GM12891 (cell line): ENCODE measurements around the gene TBX4.

Experiments used
- DNase-seq: peaks from one replicate; pipeline ENCODE4 v3.0.0; 2011; ENCODE audit warnings: low spot score; ENCODE audit not compliant: insufficient read length
- FAIRE-seq: peaks from 2 replicates; lab custom pipeline; 2011; peaks lifted over from hg19 to GRCh38; lab: Jason Lieb, UNC
- PAX5 ChIP-seq: IDR thresholded peaks from 2 replicates; pipeline ENCODE4 v1.6.1; 2011; ENCODE audit warnings: low read length, moderate library complexity, mild to moderate bottlenecking; ENCODE audit not compliant: insufficient read depth, severe bottlenecking
- POLR2A ChIP-seq: IDR thresholded peaks from 2 replicates; pipeline ENCODE4 v1.6.1; 2011; ENCODE audit warnings: low read depth, low read length, control low read depth
- POLR2AphosphoS5 ChIP-seq: IDR thresholded peaks from 2 replicates; pipeline ENCODE4 v1.6.1; 2011; ENCODE audit warnings: low read depth, low read length, control low read depth
- POU2F2 ChIP-seq: IDR thresholded peaks from 2 replicates; pipeline ENCODE4 v1.6.1; 2011; ENCODE audit warnings: low read depth, mild to moderate bottlenecking, control low read depth, low read length, moderate library complexity
- SPI1 ChIP-seq: IDR thresholded peaks from 2 replicates; pipeline ENCODE4 v1.6.1; 2011; ENCODE audit warnings: low read depth, low read length, control low read depth
- TAF1 ChIP-seq: IDR thresholded peaks from 2 replicates; pipeline ENCODE4 v1.6.1; 2011; ENCODE audit warnings: low read depth, low read length, control low read depth

TBX4 gene

GRCh38 chr17:61413661-61414126 is 38.5 kb upstream of the TBX4 start:
- DNase-seq (no peak), FAIRE-seq (no peak)
- no peak for TF ChIP-seq TAF1
- TF ChIP-seq POLR2AphosphoS5 = no peak
- no peak for TF ChIP-seq SPI1
- TF ChIP-seq POU2F2 = no peak
- TF ChIP-seq PAX5 = no peak
- TF ChIP-seq POLR2A = no peak

GRCh38 chr17:61414141-61414935 is 37.9 kb upstream of the TBX4 start:
- no peak for TF ChIP-seq TAF1
- TF ChIP-seq POLR2AphosphoS5 = no peak
- no peak for TF ChIP-seq SPI1
- TF ChIP-seq PAX5 = no peak
- TF ChIP-seq POLR2A = no peak
- no peak for TF ChIP-seq POU2F2
- FAIRE-seq (no peak), DNase-seq (no peak)

GRCh38 chr17:61414936-61415251 is 37.3 kb upstream of the TBX4 start:
- FAIRE-seq (no peak), DNase-seq (no peak)
- TF ChIP-seq SPI1 (no peak), POLR2A (no peak), POU2F2 (no peak), TAF1 (no peak), POLR2AphosphoS5 (no peak), PAX5 (no peak)

- TF ChIP-seq PAX5 = no peak
- TF ChIP-seq SPI1 = no peak
- no peak for TF ChIP-seq POLR2A
- no peak for TF ChIP-seq POLR2AphosphoS5
- TF ChIP-seq TAF1 = no peak
- TF ChIP-seq POU2F2 = no peak
- no peak for FAIRE-seq
- no peak for DNase-seq
Observed at GRCh38 chr17:61415374-61416210, 36.6 kb upstream of the TBX4 start.

GRCh38 chr17:61416211-61416539 is 36.0 kb upstream of the TBX4 start:
- no peak for DNase-seq
- TF ChIP-seq POLR2AphosphoS5 (no peak), SPI1 (no peak), TAF1 (no peak), POLR2A (no peak), PAX5 (no peak)
- no peak for FAIRE-seq

GRCh38 chr17:61416540-61417363 is 35.5 kb upstream of the TBX4 start:
- no peak for TF ChIP-seq TAF1
- no peak for TF ChIP-seq SPI1
- no peak for TF ChIP-seq POU2F2
- TF ChIP-seq POLR2AphosphoS5 = no peak
- TF ChIP-seq POLR2A = no peak
- TF ChIP-seq PAX5 = no peak
- FAIRE-seq (peak; percentile 85), DNase-seq (peak; percentile 77)

GRCh38 chr17:61418449-61418848 is 33.8 kb upstream of the TBX4 start:
- DNase-seq (no peak), FAIRE-seq (no peak)
- TF ChIP-seq PAX5 = no peak

- TF ChIP-seq POU2F2 (no peak), POLR2A (no peak), PAX5 (no peak), SPI1 (no peak), TAF1 (no peak), POLR2AphosphoS5 (no peak)
- FAIRE-seq (no peak), DNase-seq (no peak)
Observed at GRCh38 chr17:61419496-61420046, 32.7 kb upstream of the TBX4 start.

GRCh38 chr17:61420052-61420451 is 32.2 kb upstream of the TBX4 start:
- TF ChIP-seq POLR2A (no peak), PAX5 (no peak), POU2F2 (no peak), POLR2AphosphoS5 (no peak), SPI1 (no peak), TAF1 (no peak)
- no peak for FAIRE-seq
- DNase-seq = no peak
